Small intestine (tissue), 7 donors: Measurements from ENCODE around the gene ATP7A. TPM values are rescaled to one million over a fixed set of nuclear protein-coding genes. Genes with fewer than 3 reads are reported as not detected.

ENCODE experiments used
- DNase-seq, 2 donors: peaks; one replicate each; pipeline versions ENCODE4 v3.0.0 to v3.0.0-alpha.2; 2013
- FAIRE-seq: peaks from 2 replicates; lab custom pipeline; 2012; peaks lifted over from hg19 to GRCh38; lab: Jason Lieb, UNC
- H3K27ac ChIP-seq, 3 donors: one replicate each; pipeline ENCODE4 v1.5.1; 2013; ENCODE audit warnings: low read length in 2 of 3, mild to moderate bottlenecking in 2 of 3, control low read depth in 1 of 3, inconsistent platforms in 1 of 3, low read depth in 1 of 3, moderate library complexity in 1 of 3
- H3K27me3 ChIP-seq, 3 donors: one replicate each; pipeline ENCODE4 v1.6.1; 2013; ENCODE audit warnings: low read length in 3 of 3, inconsistent platforms in 1 of 3; ENCODE audit not compliant: control insufficient read depth in 3 of 3, insufficient read depth in 3 of 3
- H3K36me3 ChIP-seq, 3 donors: one replicate each; pipeline ENCODE4 v1.6.1; 2013; ENCODE audit warnings: low read length in 3 of 3, inconsistent platforms in 1 of 3, low read depth in 1 of 3, mild to moderate bottlenecking in 1 of 3, moderate library complexity in 1 of 3; ENCODE audit not compliant: control insufficient read depth in 3 of 3, insufficient read depth in 2 of 3
- H3K4me1 ChIP-seq, 3 donors: one replicate each; pipeline ENCODE4 v1.6.1; 2013; ENCODE audit warnings: low read length in 2 of 3, inconsistent platforms in 1 of 3, low read depth in 1 of 3, mild to moderate bottlenecking in 1 of 3, moderate library complexity in 1 of 3; ENCODE audit not compliant: control insufficient read depth in 3 of 3, insufficient read depth in 2 of 3
- H3K4me3 ChIP-seq, 3 donors: one replicate each; pipeline ENCODE4 v1.5.1; 2013; ENCODE audit warnings: low read length in 3 of 3, control low read depth in 1 of 3, inconsistent platforms in 1 of 3, low read depth in 1 of 3, mild to moderate bottlenecking in 1 of 3, moderate library complexity in 1 of 3
- H3K9me3 ChIP-seq, 2 donors: one replicate each; pipeline ENCODE4 v1.6.1; 2013; ENCODE audit warnings: low read depth in 1 of 2, low read length in 1 of 2; ENCODE audit not compliant: control insufficient read depth in 2 of 2, insufficient read depth in 1 of 2
- polyA plus RNA-seq, 4 donors: library from polyadenylated mRNA; stranded (reverse) in 3 of 4; unstranded in 1 of 4; fragments of 200-250 nt in 3 of 4; fragments of 120-200 nt in 1 of 4; gene quantifications; one replicate each; pipeline versions ENCODE4 v1.2.1 to v1.2.3, GENCODE V29; 2013
- donor health status: healthy with polysubstance abuse.
- donor health status: control.
- donor health status: control.
- donor health status: Bipolar disorder and iron deficiency.
- donor health status: healthy.

The ATP7A gene
- polyA plus RNA-seq, 4 donors = 0.81 to 9.2 (median 1.8) TPM

DNA sequence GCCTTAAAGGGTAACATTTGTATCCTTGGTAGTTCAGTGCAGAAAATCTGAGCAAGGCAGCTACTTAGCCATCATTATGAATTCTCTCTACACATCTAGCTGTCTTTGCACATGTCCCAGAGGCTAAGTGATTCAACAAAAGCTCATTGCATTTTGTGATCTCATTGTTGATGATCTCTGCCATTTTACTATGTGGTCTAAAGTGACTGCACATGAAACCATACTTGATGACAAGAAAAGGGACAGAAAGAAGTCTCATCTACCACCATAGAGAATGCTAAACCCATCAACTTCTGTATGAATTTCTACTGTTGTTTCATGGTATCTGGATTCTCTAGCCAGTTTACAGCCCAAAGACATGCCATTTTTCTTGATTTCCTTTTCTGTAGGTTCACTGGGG is 187.6 kb downstream of the ATP7A start:
- H3K27ac ChIP-seq = no peak overlapping the region
- no peaks in the 10 kb centered on the region for H3K27me3 ChIP-seq
- H3K4me1 ChIP-seq = no peaks in the 10 kb centered on the region
- no peaks in the 10 kb centered on the region for H3K9me3 ChIP-seq
- DNase-seq (no peak), FAIRE-seq (no peak)
- no peak overlapping the region for H3K4me3 ChIP-seq
- no peaks in the 10 kb centered on the region for H3K36me3 ChIP-seq

Other genes with a start within 250 kb of the ATP7A start
- 10 to 100 TPM in 2 of 4 donors, 1 to 10 TPM in 2; 6.3 to 35.6 (median 9.4) TPM for gene ATRX, start 124.5 kb upstream of the ATP7A start, polyA plus RNA-seq
- gene MAGT1, start 15.3 kb upstream of the ATP7A start, polyA plus RNA-seq = 10 to 100 TPM in 2 of 4 donors, 1 to 10 TPM in 2; 9.2 to 83.8 (median 23.1) TPM
- 1,000 to 10,000 TPM in 3 of 4 donors, 100 to 1,000 TPM in 1; 241 to 2,345 (median 1,480) TPM for gene COX7B, start 11.2 kb upstream of the ATP7A start, polyA plus RNA-seq
- under 1 TPM in 1 of 4 donors, not detected in 3; 0.07 TPM for gene PGAM4, start 58.9 kb downstream of the ATP7A start, polyA plus RNA-seq
- 100 to 1,000 TPM; 185 to 288 (median 207) TPM for gene PGK1, start 193.6 kb downstream of the ATP7A start, polyA plus RNA-seq
- gene TAF9B, start 229.0 kb downstream of the ATP7A start, polyA plus RNA-seq = 10 to 100 TPM in 1 of 4 donors, 1 to 10 TPM in 3; 1.6 to 19.2 (median 6.7) TPM